Smooth muscle cell (in vitro differentiated cells): ENCODE results near the gene TUNAR. TPM values are rescaled to one million over a fixed set of nuclear protein-coding genes. Genes with fewer than 3 reads are reported as not detected.

Source experiments
- DNase-seq: peaks from one replicate; lab custom pipeline; 2025; ENCODE audit not compliant: unreplicated experiment; lab: John Stamatoyannopoulos, UW
- H2AFZ ChIP-seq: fragments of 200-600 bp; sonication (generic); 2 replicates; pipeline ENCODE4 v1.6.0; 2016; ENCODE audit warnings: antibody characterized with exemption, low read depth, mild to moderate bottlenecking
- H3F3A ChIP-seq: fragments of 200-600 bp; sonication (generic); 2 replicates; pipeline ENCODE4 v1.6.0; 2017; ENCODE audit warnings: antibody characterized with exemption, low read depth
- H3K27ac ChIP-seq: fragments of 200-600 bp; sonication (generic); 2 replicates; pipeline ENCODE4 v1.5.1; 2016; ENCODE audit warnings: low read depth, mild to moderate bottlenecking
- H3K27me3 ChIP-seq: fragments of 200-600 bp; sonication (generic); 2 replicates; pipeline ENCODE4 v1.6.1; 2016; ENCODE audit warnings: low read depth, mild to moderate bottlenecking
- H3K36me3 ChIP-seq: fragments of 200-600 bp; sonication (generic); 2 replicates; pipeline ENCODE4 v1.5.1; 2016; ENCODE audit warnings: low read depth
- H3K4me1 ChIP-seq: fragments of 200-600 bp; sonication (generic); 2 replicates; pipeline ENCODE4 v1.5.1; 2016; ENCODE audit warnings: low read depth
- H3K4me2 ChIP-seq: fragments of 200-600 bp; sonication (generic); 2 replicates; pipeline ENCODE4 v1.6.0; 2016; ENCODE audit warnings: mild to moderate bottlenecking
- H3K4me3 ChIP-seq: fragments of 200-600 bp; sonication (generic); 2 replicates; pipeline ENCODE4 v1.5.1; 2016; ENCODE audit warnings: mild to moderate bottlenecking
- H3K79me2 ChIP-seq: fragments of 200-600 bp; sonication (generic); 2 replicates; pipeline ENCODE4 v1.6.0; 2016; ENCODE audit warnings: low read depth, mild to moderate bottlenecking
- H3K9ac ChIP-seq: fragments of 200-600 bp; sonication (generic); 2 replicates; pipeline ENCODE4 v1.6.0; 2016; ENCODE audit warnings: low read depth
- H3K9me3 ChIP-seq: fragments of 200-600 bp; sonication (generic); replicated peaks from 2 replicates; pipeline ENCODE4 v1.5.1; 2016; ENCODE audit warnings: low read depth
- H4K20me1 ChIP-seq: fragments of 200-600 bp; sonication (generic); 2 replicates; pipeline ENCODE4 v1.6.0; 2016; ENCODE audit warnings: low read depth
- WGBS: methylation state at CpG from one replicate; pipeline ENCODE4 v1.1.7; 2016; ENCODE audit warnings: low lambda C conversion rate; 5-methylcytosine and 5-hydroxymethylcytosine counted together
- polyA plus RNA-seq: library from polyadenylated mRNA; unstranded; fragments of >200 nt; fragmentation: Nextera tagmentation; extraction: Ambion mirVana; gene quantifications from 2 replicates; pipeline ENCODE4 v1.2.1, GENCODE V29; 2016
- total RNA-seq: library from RNA; depleted of rRNA; stranded (reverse); fragments of >200 nt; gene quantifications from 2 replicates; pipeline ENCODE4 v1.2.3, GENCODE V29; 2014
- TF ChIP-seq, protein P1 (sequence below): fragments of 200-600 bp; sonication (generic); IDR thresholded peaks from 2 replicates; pipeline ENCODE4 v1.5.1; 2017; ENCODE audit warnings: borderline replicate concordance, mild to moderate bottlenecking, antibody characterized with exemption; ENCODE audit not compliant: insufficient read depth, poor library complexity, severe bottlenecking

TUNAR gene
- total and polyA plus RNA-seq, 2 experiments from 2014 or later = not detected

DNA sequence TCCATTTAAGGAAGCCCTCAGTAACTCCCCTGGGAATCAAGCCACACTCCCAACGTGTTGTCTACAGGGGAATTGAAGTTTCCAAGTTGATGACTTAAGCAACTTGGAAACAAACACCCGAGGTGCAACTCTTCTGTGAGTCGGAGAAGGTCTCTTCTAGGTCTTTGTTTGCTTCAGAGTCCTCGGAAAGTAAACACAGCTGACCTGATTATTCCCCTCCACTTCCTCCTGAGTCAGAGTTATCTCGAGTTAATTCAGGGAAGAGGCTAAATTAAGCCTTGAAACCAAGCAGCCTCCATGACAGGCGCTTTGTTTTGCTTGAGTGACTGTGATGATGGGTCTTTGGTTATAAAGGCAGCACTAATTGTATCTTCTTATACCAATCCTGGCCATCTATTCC lies 41.8 kb downstream of the TUNAR start:
- TF ChIP-seq, protein P1, sequence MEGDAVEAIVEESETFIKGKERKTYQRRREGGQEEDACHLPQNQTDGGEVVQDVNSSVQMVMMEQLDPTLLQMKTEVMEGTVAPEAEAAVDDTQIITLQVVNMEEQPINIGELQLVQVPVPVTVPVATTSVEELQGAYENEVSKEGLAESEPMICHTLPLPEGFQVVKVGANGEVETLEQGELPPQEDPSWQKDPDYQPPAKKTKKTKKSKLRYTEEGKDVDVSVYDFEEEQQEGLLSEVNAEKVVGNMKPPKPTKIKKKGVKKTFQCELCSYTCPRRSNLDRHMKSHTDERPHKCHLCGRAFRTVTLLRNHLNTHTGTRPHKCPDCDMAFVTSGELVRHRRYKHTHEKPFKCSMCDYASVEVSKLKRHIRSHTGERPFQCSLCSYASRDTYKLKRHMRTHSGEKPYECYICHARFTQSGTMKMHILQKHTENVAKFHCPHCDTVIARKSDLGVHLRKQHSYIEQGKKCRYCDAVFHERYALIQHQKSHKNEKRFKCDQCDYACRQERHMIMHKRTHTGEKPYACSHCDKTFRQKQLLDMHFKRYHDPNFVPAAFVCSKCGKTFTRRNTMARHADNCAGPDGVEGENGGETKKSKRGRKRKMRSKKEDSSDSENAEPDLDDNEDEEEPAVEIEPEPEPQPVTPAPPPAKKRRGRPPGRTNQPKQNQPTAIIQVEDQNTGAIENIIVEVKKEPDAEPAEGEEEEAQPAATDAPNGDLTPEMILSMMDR = no peak
- H3F3A ChIP-seq = no peaks in the 10 kb centered on the region
- DNase-seq = no peak
- H3K9me3 ChIP-seq = no peaks in the 10 kb centered on the region
- H3K27me3 ChIP-seq = no peaks in the 10 kb centered on the region
- no peaks in the 10 kb centered on the region for H3K36me3 ChIP-seq
- no peak overlapping the region for H3K27ac ChIP-seq
- H3K4me1 ChIP-seq = peaks cover 13% of the 10 kb centered on the region
- H3K9ac ChIP-seq = no peak overlapping the region
- H2AFZ ChIP-seq = no peak overlapping the region
- no peak overlapping the region for H3K4me2 ChIP-seq
- 49% methylated on average over 6 of the region's 6 CpGs for WGBS
- no peak overlapping the region for H3K4me3 ChIP-seq
- no peaks in the 10 kb centered on the region for H4K20me1 ChIP-seq
- no peaks in the 10 kb centered on the region for H3K79me2 ChIP-seq

DNA sequence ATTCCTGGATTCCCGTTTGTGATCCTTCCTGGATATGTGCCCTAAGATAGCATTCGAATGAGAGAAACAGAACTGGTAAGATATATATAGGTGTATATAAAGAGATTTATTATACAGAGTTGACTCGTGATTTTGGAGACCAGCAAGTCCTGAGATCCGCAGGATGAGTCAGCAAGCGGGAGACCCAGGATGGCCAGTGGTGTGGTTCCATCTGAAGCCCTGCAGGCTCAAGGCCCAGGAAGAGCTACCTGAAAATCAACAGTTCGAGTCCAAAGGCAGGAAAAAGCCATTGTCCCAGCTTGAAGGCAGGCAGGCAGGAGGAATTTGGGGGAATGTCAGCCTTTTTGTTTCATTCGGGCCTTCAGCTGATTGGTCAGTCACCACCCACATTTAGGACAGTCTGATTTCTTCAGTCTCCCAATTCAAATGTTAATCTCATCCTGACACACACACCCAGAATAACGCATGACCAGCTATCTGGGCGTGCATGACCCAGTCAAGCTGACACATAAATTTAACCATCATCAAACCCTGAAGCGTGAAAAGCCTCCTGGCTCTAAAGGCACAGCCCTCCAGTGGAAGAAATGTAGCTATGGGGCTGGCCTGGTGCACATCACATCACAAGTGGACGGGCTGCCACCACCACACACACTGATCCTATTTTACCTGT lies 44.3 kb downstream of the TUNAR start:
- Histone ChIP-seq H3K9ac (no peak overlapping the region), H3K27ac (no peak overlapping the region), H3K36me3 (no peaks in the 10 kb centered on the region), H3K27me3 (no peaks in the 10 kb centered on the region), H3K4me3 (no peak overlapping the region), H2AFZ (no peak overlapping the region), H3K4me1 (peaks cover 13% of the 10 kb centered on the region), H3K79me2 (no peaks in the 10 kb centered on the region), H3F3A (no peaks in the 10 kb centered on the region), H3K9me3 (no peaks in the 10 kb centered on the region), H4K20me1 (no peaks in the 10 kb centered on the region), H3K4me2 (no peak overlapping the region)
- 85% methylated on average over 11 of the region's 11 CpGs for WGBS
- TF ChIP-seq, protein P1 = no peak
- no peak for DNase-seq

DNA sequence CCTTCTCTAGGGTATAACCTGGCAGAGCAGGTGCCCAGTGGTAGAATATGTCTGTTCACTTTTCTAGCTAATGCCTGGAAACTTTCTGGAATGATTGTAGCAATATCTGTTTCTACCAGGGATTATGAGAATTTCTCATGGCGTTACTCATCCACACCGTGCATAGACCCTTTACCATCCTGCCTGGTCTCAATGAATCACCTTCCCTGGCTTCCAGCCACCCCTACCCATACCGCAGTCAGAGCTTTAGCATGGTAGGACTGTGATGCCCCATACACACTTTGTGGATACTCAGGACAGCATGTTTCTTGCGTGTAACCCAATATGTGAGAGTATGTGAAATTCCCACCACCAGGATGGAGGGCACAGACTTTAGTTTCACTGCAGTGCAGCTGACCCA lies 45.4 kb downstream of the TUNAR start:
- Histone ChIP-seq H3K36me3 (no peaks in the 10 kb centered on the region), H3K4me1 (peaks cover 13% of the 10 kb centered on the region), H3K79me2 (no peaks in the 10 kb centered on the region), H3K27ac (no peak overlapping the region), H3F3A (no peaks in the 10 kb centered on the region), H3K4me2 (no peak overlapping the region), H4K20me1 (no peaks in the 10 kb centered on the region), H3K4me3 (no peak overlapping the region), H3K9me3 (no peaks in the 10 kb centered on the region), H2AFZ (no peak overlapping the region), H3K27me3 (no peaks in the 10 kb centered on the region), H3K9ac (no peak overlapping the region)
- TF ChIP-seq, protein P1 = no peak
- no peak for DNase-seq
- 85% methylated on average over 4 of the region's 4 CpGs for WGBS

DNA sequence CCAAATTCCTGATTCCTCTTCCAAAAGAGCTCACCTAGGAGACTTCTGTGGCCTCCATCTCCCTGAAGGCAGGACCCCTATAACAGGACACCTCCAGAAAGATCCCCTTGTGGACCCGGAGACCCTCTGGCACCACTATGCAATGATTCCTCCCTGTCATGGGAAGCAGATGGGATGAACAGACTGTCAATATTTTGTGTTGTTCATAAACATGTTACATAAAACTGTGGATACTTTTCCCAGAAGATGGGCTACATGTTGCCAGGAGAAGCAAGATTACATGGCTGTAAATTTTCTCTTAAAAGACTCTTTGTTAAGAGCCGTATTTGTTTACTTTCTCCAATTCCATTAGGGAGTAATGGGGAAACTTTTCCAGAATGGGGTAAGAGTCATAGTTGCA lies 52.1 kb downstream of the TUNAR start:
- Histone ChIP-seq H3F3A (no peaks in the 10 kb centered on the region), H3K27ac (no peak overlapping the region), H4K20me1 (no peaks in the 10 kb centered on the region), H3K9me3 (no peaks in the 10 kb centered on the region), H3K79me2 (no peaks in the 10 kb centered on the region), H3K4me1 (no peaks in the 10 kb centered on the region), H3K36me3 (no peaks in the 10 kb centered on the region), H2AFZ (no peak overlapping the region), H3K4me3 (no peak overlapping the region), H3K4me2 (no peak overlapping the region), H3K9ac (no peak overlapping the region), H3K27me3 (no peaks in the 10 kb centered on the region)
- 86% methylated on average over 2 of the region's 2 CpGs for WGBS
- no peak for DNase-seq
- TF ChIP-seq, protein P1 = no peak
